Pancreas (tissue), 10 donors: ENCODE measurements around the gene HTRA1. TPM values are rescaled to one million over a fixed set of nuclear protein-coding genes. Genes with fewer than 3 reads are reported as not detected.

Source experiments
- ATAC-seq, 4 donors: fragments of 200-7000 bp; cut with Tn5 transposase; one replicate each; pipeline versions ENCODE4 v1.8.0 to v1.9.1; 2020; ENCODE audit warnings: mild to moderate bottlenecking in 4 of 4, moderate library complexity in 4 of 4
- DNase-seq, 6 donors: peaks; one replicate each; pipeline ENCODE4 v3.0.0-alpha.2; 2020
- FAIRE-seq: peaks from 2 replicates; lab custom pipeline; 2012; peaks lifted over from hg19 to GRCh38; lab: Jason Lieb, UNC
- H3K27ac ChIP-seq, 4 donors: fragments of 200-600 bp; sonication (generic); 1 replicate in 3 of 4; 2 replicates in 1 of 4; pipeline versions ENCODE4 v1.5.0 to v1.8.0; 2020
- H3K27me3 ChIP-seq, 4 donors: fragments of 200-600 bp; one replicate each; pipeline ENCODE4 v1.8.0; 2021
- H3K36me3 ChIP-seq, 3 donors: fragments of 200-600 bp; sonication (generic) in 1 of 3; one replicate each; pipeline versions ENCODE4 v1.5.0 to v1.8.0; 2020 to 2021
- H3K4me1 ChIP-seq, 3 donors: fragments of 200-600 bp; one replicate each; pipeline ENCODE4 v1.8.0; 2021
- H3K4me3 ChIP-seq, 4 donors: fragments of 200-600 bp; sonication (generic) in 2 of 4; one replicate each; pipeline versions ENCODE4 v1.5.0 to v1.8.0; 2020 to 2021
- H3K9me3 ChIP-seq, 4 donors: fragments of 200-600 bp; one replicate each; pipeline ENCODE4 v1.8.0; 2021
- CTCF ChIP-seq, 4 donors: fragments of 200-600 bp; sonication (generic) in 3 of 4; IDR thresholded peaks; one replicate each; pipeline versions ENCODE4 v1.5.0 to v1.8.0; 2021; ENCODE audit warnings: antibody characterized with exemption in 4 of 4
- WGBS, 2 donors: extraction: QIAGEN DNeasy Blood & Tissue Kit; methylation state at CpG; one replicate each; pipeline ENCODE4 v1.1.7; 2013; 5-methylcytosine and 5-hydroxymethylcytosine counted together
- intact Hi-C, 3 donors: fragments of 100-400 bp; cut with DNase I; formaldehyde crosslinking; loops; one replicate each; pipeline versions ENCODE4 v1.11.1 to v1.14.2; 2022
- polyA plus RNA-seq, 2 donors: library from polyadenylated mRNA; stranded (reverse); fragments of 200-250 nt; gene quantifications; one replicate each; pipeline ENCODE4 v1.2.3, GENCODE V29; 2013
- total RNA-seq, 6 donors: library from RNA; stranded (reverse); fragmentation: NEBNext Ultra II Directional in 4 of 6; extraction: Animal tissue kit (Norgen Biotek cat#: 25700) in 4 of 6; gene quantifications; one replicate each; pipeline versions ENCODE4 v1.2.1 to v1.2.4, GENCODE V29; 2021 to 2023
- donor health status: healthy with polysubstance abuse.
- donor health status: DM: no; HTN: no; CAD: no; lungs with moderate emphysema.
- donor health status: DM: no; HTN: no; CAD: no.
- donor health status: control.
- donor health status: control.
- donor health status: Bipolar disorder and iron deficiency.
- donor health status: DM: yes; HTN: yes; CAD: no.
- donor health status: DM: no; HTN: no; CAD: no.
- donor health status: DM: no; HTN: no; CAD: no.
- donor health status: DM: yes; HTN: yes; CAD: no.

The HTRA1 gene
- total and polyA plus RNA-seq, 8 donors = 10.4 to 83.0 (median 20.8) TPM

DNA sequence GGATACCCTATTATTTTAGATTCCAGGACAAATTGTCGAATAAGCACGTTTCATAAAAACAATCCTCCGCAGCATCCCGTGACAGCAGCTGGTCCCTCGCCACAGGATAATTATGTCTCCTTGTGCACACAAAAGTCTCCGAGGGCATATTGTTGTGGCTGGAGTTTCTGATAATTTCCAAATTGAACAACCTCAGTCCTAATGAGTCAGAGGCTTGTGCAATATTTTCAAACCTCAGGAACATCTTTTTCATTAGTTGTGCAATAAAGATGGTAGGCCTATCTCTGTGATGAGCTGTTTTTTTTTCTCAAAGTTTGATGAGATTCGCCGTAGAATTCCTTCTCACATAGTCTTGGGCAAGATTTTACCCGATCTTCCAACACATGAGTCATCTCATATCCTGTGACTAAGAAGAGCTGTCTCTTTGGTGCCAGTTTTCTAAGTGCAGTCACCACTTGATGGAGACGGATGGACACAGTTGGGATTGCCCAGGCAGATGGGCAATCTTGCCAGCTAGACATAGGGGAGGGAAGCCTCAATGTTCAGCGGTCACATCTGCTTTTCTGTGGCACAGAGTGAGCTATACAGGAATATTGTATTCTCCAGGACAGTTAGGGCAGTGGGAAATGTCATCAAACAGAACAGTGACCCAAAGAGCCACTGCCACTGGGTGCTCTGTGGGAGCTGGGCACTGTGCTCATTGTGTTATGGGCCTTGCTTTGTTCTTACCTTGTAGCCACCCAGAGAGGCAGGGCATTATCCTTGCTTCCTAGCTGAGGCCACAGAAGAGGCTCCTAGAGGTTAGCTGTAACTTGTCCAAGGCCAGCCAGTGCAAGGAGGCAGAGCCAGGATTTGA lies 7.8 kb downstream of the HTRA1 start:
- DNase-seq (no peak), FAIRE-seq (no peak), ATAC-seq (peak in 3 of 4 donors; percentile 51 to 59 (median 53))
- H3K27me3 ChIP-seq = no peaks in the 10 kb centered on the region
- 84 to 87% methylated on average over 11 of the region's 11 CpGs for WGBS, 2 donors
- H3K27ac ChIP-seq = no peak overlapping the region
- TF ChIP-seq CTCF (IDR thresholded peaks at IDR 0.05) = no peak
- no peaks in the 10 kb centered on the region for H3K36me3 ChIP-seq
- H3K9me3 ChIP-seq = no peaks in the 10 kb centered on the region
- H3K4me1 ChIP-seq = peaks cover 0 to under 1% (median 0%) of the 10 kb centered on the region in 3 donors
- H3K4me3 ChIP-seq = no peak overlapping the region
- intact Hi-C loops = no loop called here

GRCh38 chr10:122469848-122470247 lies 8.5 kb downstream of the HTRA1 start:
- H3K27me3 ChIP-seq = no peaks in the 10 kb centered on the region
- 89 to 93% methylated on average over 4 of the region's 4 CpGs for WGBS, 2 donors
- intact Hi-C loops = no loop called here
- ATAC-seq (no peak), FAIRE-seq (no peak), DNase-seq (no peak)
- TF ChIP-seq CTCF (IDR thresholded peaks at IDR 0.05) = no peak
- H3K9me3 ChIP-seq = no peaks in the 10 kb centered on the region
- H3K27ac ChIP-seq = no peak overlapping the region
- peaks cover 0 to 3% (median 0%) of the 10 kb centered on the region in 3 donors for H3K4me1 ChIP-seq
- H3K36me3 ChIP-seq = no peaks in the 10 kb centered on the region
- H3K4me3 ChIP-seq = no peak overlapping the region

- no peak overlapping the region for H3K27ac ChIP-seq
- H3K36me3 ChIP-seq = no peaks in the 10 kb centered on the region
- no peak for FAIRE-seq
- TF ChIP-seq CTCF (IDR thresholded peaks at IDR 0.05) = no peak
- H3K9me3 ChIP-seq = no peaks in the 10 kb centered on the region
- peaks cover 0 to 3% (median 0%) of the 10 kb centered on the region in 3 donors for H3K4me1 ChIP-seq
- DNase-seq = no peak
- intact Hi-C loops = no loop called here
- ATAC-seq = no peak
- 96 to 97% methylated on average over 4 of the region's 4 CpGs for WGBS, 2 donors
- no peaks in the 10 kb centered on the region for H3K27me3 ChIP-seq
- no peak overlapping the region for H3K4me3 ChIP-seq
Observed at GRCh38 chr10:122471531-122472177, 10.3 kb downstream of the HTRA1 start.

GRCh38 chr10:122473116-122473515 lies 11.8 kb downstream of the HTRA1 start:
- ATAC-seq (no peak), FAIRE-seq (no peak), DNase-seq (no peak)
- Histone ChIP-seq H3K27ac (no peak overlapping the region), H3K4me3 (no peak overlapping the region), H3K27me3 (no peaks in the 10 kb centered on the region), H3K9me3 (no peaks in the 10 kb centered on the region), H3K4me1 (peaks cover 0 to 3% (median 0%) of the 10 kb centered on the region in 3 donors), H3K36me3 (no peaks in the 10 kb centered on the region)
- WGBS, 2 donors = 90 to 91% methylated on average over 8 of the region's 8 CpGs
- no peak for TF ChIP-seq CTCF (IDR thresholded peaks at IDR 0.05)
- intact Hi-C loops = no loop called here
